Non-pigmented ciliary epithelial cell (primary cell): ENCODE results near the gene TMEM163.
"Not testable (repeated sequence)": the region's sequence is repeated elsewhere in the genome, so short reads cannot be mapped to it uniquely, and the experiment has no call there.

Source experiments
- DNase-seq: peaks from one replicate; pipeline ENCODE4 v3.0.0-alpha.2; 2010; ENCODE audit warnings: low read depth

TMEM163 gene

GRCh38 chr2:134581877-134582546 lies 136.8 kb downstream of the TMEM163 start:
- DNase-seq: no peak

DNA sequence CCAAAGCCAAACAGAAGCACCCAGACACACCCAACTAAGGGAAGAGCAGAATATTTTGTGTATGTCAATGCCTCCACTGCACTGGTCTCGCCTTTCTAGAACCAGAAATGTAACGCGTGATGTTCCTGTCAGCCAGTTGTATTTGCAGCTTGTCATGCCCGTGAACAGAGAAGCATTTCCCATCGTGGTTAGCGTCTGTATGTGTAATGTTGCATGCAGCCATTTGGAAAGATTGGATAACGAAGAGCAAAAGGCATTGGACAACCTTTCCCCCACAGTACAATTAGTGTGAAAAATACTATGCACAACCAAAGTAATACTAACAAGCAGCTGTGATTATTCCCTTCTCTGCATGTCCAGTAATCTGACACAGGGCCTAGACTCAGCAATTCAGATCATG lies 140.5 kb downstream of the TMEM163 start:
- DNase-seq: no peak

DNA sequence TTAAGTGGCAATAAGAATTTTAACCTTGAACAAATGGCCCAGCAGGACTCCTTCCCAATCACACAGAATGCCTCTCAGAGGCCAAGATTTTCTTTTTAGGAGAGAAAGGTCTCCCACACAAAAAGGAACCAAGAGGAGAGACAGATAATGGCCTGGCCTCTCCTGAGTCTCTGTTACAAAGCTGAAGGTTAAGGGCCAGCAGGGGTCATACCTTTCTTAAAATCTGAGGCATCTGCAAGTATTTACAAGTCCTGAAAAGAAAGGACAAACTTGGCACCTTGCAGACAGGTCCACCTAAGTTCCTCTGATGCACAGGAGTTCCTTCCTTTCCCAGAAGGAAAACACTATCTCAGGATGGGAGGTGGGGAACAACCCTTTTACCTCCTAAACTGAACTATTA lies 142.3 kb downstream of the TMEM163 start:
- no peak for DNase-seq

- no peak for DNase-seq
These were observed 142.9 kb downstream of the TMEM163 start for GRCh38 chr2:134575888-134576287.

DNA sequence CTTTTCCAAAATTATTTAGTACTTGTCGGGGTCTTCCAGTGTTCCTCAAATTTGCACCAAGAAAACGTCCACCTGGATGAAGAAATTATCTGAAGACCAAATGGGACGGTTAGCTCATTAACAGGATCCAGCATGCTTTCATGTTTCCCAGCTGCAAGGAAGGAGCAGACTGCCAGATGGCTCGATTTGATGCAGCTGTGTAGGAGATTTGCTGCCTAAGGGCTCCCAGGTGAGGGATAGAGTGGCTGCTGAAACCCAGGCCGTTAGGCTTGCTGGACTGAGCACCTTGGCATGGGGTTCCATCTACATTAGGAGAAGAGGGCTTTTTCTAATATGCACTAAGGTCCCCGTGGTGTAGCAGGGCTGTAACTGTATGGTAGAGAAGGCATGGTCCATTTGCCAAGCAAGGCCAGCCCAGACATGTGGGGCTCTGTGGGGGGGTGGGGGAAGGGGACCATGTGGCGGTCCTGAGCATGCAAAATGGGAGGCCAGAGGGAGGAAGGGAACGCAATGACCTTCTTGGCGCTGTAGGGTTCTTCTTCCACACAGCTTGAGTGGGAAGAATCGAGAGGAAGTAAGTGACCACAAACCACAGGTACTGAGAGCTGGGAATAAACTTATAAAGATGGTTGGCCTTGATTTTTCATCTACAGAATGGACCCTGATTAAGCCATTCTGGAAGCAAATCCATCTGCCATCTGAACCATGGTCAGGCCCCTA lies 144.0 kb downstream of the TMEM163 start:
- no peak for DNase-seq

DNA sequence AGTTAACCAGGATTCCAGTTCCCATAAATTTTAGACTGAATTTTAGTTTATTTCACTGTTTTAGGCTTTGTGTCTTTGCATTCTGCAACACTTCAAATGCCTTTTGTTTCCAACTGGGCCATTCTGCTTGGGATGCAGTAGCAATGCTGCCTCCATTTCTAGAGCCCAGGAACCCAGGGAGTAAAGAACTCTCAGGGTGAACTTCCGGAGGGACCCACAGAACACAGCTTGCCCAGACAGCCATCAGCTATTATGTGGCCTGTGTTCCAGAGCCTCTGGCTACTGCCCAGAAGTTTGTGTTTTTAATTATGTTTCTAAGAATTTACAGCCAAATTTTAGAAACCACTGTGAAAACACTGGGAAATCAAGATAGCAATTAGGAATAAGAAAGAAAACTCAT lies 145.1 kb downstream of the TMEM163 start:
- DNase-seq: no peak

GRCh38 chr2:134573085-134573370 lies 145.8 kb downstream of the TMEM163 start:
- DNase-seq: no peak

DNA sequence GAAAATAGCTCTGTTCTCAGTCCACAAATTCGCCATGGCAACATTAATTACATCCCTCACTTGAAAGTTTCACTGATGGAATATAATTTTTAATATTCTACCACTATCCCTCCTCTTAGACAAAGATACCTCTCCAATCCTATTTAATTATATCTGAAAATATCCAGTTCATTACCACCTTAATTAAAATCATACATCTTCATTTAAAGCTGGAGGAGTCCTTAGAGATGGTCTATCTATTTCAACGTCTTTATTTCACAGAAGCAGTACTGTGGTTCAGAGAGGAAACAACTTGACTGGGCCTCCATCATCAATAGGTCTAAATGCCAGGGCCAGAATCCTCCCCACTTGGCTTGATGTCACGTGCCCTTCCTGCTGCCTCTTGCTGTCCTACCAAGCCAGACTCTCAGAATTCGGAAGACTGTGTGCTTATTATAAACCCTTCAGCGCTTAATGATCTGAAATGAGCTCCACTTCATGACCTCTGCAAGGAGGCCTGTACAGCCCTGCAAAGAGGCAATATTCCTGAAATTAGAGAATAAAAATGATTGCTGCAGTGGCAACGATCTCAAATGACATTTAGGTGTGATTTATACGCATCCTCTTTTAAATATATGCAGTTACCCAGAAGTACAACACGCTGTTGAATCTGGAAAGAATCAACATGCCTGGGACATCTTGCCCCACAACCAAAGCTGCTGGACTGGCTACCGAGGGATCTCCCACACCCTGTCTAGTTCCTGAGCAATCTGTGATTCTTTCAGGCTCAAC lies 146.3 kb downstream of the TMEM163 start:
- DNase-seq: no peak

DNA sequence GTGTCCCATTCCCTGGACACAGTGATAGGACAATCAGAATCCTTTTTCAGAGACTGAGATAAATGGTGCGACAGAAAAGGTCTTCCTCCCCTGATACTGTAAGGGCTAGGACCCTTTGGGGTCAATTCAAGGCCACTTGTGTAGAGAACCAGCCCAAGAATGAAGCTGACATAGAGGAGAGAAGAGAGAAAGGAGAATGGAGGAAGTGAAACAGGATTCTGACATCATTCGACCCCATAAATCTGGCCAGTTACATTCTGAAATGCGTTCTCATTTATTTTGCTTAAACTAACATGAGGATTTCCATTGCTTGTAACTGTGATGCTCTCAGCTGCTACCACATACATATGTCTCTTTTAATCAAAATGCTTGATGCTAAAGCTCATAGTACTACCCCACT lies 148.1 kb downstream of the TMEM163 start:
- DNase-seq: no peak

DNA sequence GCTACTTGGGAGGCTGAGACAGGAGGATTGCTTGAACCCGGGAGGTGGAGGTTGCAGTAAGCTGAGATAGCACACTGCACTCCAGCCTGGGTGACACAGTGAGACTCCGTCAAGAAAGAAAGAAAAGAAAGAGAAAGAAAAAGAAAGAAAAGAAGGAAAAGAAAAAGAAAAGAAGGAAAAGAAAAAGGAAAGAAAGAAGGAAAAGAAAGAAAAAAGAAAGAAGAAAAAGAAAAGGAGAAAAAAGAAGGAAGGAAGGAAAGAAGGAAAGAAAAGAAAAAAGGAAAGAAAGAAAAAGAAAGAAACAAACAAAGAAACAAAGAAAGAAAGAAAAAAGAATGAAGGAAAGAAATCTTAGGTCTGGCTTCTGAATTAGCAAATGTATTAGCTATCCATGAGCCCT lies 150.4 kb downstream of the TMEM163 start:
- no peak for DNase-seq

DNA sequence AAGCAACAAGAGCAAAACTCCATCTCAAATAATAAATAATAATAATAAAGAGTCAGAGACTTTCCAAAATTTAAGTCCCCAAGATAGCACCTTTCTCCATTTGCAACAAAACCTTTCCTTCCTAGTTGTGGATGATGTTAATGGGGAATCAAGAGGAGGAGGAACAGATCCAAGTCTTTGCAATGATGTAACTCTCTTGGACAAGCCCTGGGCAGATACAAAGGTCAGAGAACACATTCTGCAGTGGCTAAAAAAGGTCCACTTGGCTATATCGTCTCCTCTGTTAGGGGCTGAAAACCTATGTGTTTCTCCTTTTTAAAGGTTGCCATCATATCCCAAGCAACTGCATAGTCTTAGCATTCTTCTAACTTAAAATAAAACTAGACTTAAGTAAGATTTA lies 151.1 kb downstream of the TMEM163 start:
- no peak for DNase-seq

GRCh38 chr2:134564955-134565354 lies 153.8 kb downstream of the TMEM163 start:
- not testable (repeated sequence) for DNase-seq

DNA sequence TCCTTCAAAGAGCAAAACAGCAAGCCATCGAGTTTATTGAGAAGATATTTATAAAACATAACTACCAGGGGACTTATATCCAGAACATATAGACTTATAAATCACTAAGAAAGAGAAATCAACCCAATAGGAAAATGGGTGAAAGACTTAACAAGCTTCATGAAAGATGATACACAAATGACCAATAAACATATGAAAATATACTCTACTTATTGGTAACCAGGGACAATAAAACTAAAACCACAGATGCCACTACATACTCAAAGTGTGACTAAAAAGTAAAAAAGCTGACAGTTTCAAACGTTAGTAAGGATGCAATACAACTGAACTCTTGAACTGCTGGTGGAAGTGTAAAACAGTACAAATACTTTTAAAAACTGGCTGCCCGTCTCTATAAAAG lies 154.3 kb downstream of the TMEM163 start:
- DNase-seq: no peak

GRCh38 chr2:134558208-134558830 lies 160.5 kb downstream of the TMEM163 start:
- no peak for DNase-seq

DNA sequence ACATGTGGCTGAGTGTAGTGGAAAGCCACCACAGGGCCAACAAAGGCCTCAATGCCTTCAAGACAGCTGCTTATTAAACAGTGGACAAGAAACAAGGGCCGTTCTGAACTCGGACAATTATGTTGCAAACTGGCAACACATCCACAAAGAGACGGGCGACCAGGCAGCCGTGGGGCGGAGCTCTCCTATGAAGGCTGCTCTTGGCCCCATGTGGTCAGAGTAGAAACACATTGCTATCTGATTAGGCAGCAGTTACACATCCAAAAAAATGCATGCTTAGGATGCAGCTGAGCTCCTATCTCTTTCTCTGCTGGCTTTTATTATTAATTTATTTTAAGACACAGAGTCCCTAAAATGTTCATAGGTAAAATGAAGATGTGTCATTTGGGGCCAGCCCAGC lies 163.4 kb downstream of the TMEM163 start:
- no peak for DNase-seq

- no peak for DNase-seq
These were observed 165.1 kb downstream of the TMEM163 start for GRCh38 chr2:134553657-134554056.

- no peak for DNase-seq
These were observed 168.1 kb downstream of the TMEM163 start for GRCh38 chr2:134550566-134551164.

DNA sequence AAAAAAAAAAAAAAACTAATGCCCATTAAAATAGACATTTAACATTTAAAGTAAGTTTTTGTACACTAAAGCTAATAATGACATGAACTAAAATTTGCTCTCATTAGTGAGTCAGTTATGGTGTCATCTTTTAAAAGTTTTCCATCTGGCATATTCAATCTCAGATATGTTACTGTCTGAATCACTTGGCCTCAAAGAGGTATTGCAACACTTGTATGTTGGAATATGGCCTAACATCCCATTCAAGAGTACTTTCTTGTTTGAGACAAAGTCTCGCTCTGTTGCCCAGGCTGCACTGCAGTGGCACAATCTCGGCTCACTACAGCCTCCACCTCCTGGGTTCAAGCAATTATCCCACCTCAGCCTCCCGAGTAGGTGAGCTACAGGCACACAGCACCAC lies 169.7 kb downstream of the TMEM163 start:
- no peak for DNase-seq

GRCh38 chr2:134540990-134541389 lies 177.8 kb downstream of the TMEM163 start:
- no peak for DNase-seq

DNA sequence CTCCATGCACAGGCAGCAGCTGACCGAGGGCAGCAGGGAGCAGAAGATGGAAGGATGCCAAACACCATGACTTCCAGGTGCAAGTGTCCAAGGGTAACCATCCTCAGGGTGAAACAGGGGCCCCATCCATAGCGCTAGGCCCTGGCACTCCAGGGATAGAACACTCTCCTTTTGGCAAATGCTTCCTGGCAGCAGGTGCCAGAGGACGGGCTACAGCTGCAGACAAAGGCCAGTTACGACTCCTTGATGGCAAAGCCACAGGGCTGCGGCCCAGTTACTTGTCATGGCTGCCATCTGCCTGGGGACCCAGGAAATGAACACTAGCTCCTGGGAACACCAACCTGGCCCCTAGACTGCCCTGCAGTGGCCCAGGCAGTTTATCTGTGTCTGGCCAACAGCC lies 178.8 kb downstream of the TMEM163 start:
- no peak for DNase-seq

DNA sequence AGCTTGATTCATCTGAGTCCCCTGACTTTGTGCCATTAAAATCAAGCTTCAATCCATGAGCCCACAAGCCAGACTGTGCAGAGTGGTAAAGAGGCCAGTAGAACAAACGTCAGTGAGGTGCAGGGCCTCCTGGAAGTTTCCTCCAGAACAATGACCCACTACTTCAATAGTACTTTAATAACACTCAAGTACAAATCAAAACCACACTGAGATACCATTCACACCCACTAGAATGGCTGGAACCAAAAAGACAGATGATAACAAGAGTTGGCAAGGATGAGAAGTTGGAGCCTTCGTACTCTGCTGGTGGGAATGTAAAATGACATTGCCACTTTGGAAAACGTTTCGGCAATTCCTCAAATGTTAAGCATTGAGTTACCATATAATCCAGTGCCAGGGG lies 181.1 kb downstream of the TMEM163 start:
- DNase-seq: no peak

- DNase-seq: no peak
These were observed 181.7 kb downstream of the TMEM163 start for GRCh38 chr2:134537121-134537520.

DNA sequence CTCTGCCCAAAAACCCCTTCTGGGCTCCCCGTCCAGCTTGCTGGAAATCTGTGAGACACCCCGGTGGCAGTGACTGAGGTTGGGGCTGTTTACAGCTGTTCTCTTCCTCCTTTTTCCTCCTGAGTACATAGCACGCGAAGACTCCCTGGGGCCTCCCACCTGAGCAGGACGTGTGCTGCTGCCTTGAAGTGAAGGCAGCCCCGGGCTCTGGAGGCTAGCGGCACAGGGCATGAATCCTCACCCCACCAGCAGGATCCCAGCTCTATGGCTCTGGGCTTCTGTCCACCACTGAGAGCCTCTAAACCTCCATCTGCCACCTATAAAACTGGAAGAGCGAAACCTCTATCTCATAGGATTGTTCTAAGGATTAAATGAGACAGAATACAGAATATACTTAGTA lies 182.5 kb downstream of the TMEM163 start:
- DNase-seq: no peak
